SK-N-SH (cell line): Measurements from ENCODE around the gene ATP13A3. TPM values are rescaled to one million over a fixed set of nuclear protein-coding genes. Genes with fewer than 3 reads are reported as not detected.
A peak's percentile ranks its signal among the peaks of the same experiment; 100 is the strongest.

ENCODE experiments used
- CTCF ChIA-PET: fragments of 300-600, 350-600 bp; formaldehyde crosslinking; extraction: SDS; loops from one replicate; lab custom pipeline; 2021; lab: Yijun Ruan, JAX
- POLR2A ChIA-PET: fragments of 350-600 bp; sonication (Branson Sonifier 250); formaldehyde crosslinking; extraction: SDS; loops from one replicate; lab custom pipeline; 2020; ENCODE audit warnings: antibody characterized with exemption, inconsistent platforms; lab: Yijun Ruan, JAX
- DNase-seq: peaks from one replicate; pipeline ENCODE4 v3.0.0; 2012
- H2AFZ ChIP-seq: fragments of 200-600 bp; sonication (generic); 2 replicates; pipeline ENCODE4 v1.8.1; 2016; ENCODE audit warnings: antibody characterized with exemption, mild to moderate bottlenecking, low read depth
- H3F3A ChIP-seq: fragments of 200-600 bp; sonication (generic); replicated peaks from 2 replicates; pipeline ENCODE3; 2016; ENCODE audit warnings: antibody characterized with exemption, mild to moderate bottlenecking; ENCODE audit not compliant: insufficient read depth
- H3K27ac ChIP-seq, 2 experiments: fragments of 200-500 bp in 1 of 2; fragments of 200-600 bp in 1 of 2; sonication (Bioruptor generic) in 1 of 2; sonication (generic), shearing (Covaris generic) in 1 of 2; 2 replicates each; pipeline versions ENCODE4 v1.5.1 to v1.6.1; 2014 to 2016; ENCODE audit warnings: low read depth in 2 of 2, inconsistent platforms in 1 of 2, low read length in 1 of 2, mild to moderate bottlenecking in 1 of 2, mixed read lengths in 1 of 2
- H3K27me3 ChIP-seq: fragments of 200-600 bp; sonication (generic), shearing (Covaris generic); 2 replicates; pipeline ENCODE4 v1.6.1; 2016; ENCODE audit warnings: mixed run types; ENCODE audit not compliant: insufficient read depth
- H3K36me3 ChIP-seq, 2 experiments: fragments of 200-500 bp in 1 of 2; fragments of 200-600 bp in 1 of 2; sonication (Bioruptor generic) in 1 of 2; sonication (generic) in 1 of 2; replicated peaks in 1 of 2; 2 replicates each; pipeline versions ENCODE3 to v1.5.1; 2014 to 2016; ENCODE audit warnings: low read length in 1 of 2, mild to moderate bottlenecking in 1 of 2; ENCODE audit not compliant: insufficient read depth in 2 of 2, control insufficient read depth in 1 of 2
- H3K4me1 ChIP-seq, 2 experiments: fragments of 200-500 bp in 1 of 2; fragments of 200-600 bp in 1 of 2; sonication (Bioruptor generic) in 1 of 2; sonication (generic), shearing (Covaris generic) in 1 of 2; 2 replicates each; pipeline versions ENCODE4 v1.5.1 to v1.6.1; 2014 to 2016; ENCODE audit warnings: low read depth in 1 of 2, low read length in 1 of 2, mixed run types in 1 of 2; ENCODE audit not compliant: insufficient read depth in 2 of 2, control insufficient read depth in 1 of 2
- H3K4me2 ChIP-seq: fragments of 200-600 bp; sonication (generic), shearing (Covaris generic); 2 replicates; pipeline ENCODE4 v1.6.1; 2017; ENCODE audit warnings: mixed run types
- H3K4me3 ChIP-seq, 2 experiments: fragments of 200-500 bp in 1 of 2; fragments of 200-600 bp in 1 of 2; sonication (Bioruptor generic) in 1 of 2; sonication (generic), shearing (Covaris generic) in 1 of 2; 2 replicates each; pipeline versions ENCODE4 v1.5.1 to v1.8.1; 2014 to 2016; ENCODE audit warnings: low read depth in 2 of 2, inconsistent platforms in 1 of 2, low read length in 1 of 2, mild to moderate bottlenecking in 1 of 2, mixed read lengths in 1 of 2, moderate library complexity in 1 of 2
- H3K79me2 ChIP-seq: fragments of 200-600 bp; sonication (generic); 2 replicates; pipeline ENCODE4 v1.8.1; 2017; ENCODE audit warnings: mild to moderate bottlenecking; ENCODE audit not compliant: insufficient read depth
- H3K9ac ChIP-seq: fragments of 200-600 bp; sonication (generic); 2 replicates; pipeline ENCODE4 v1.6.1; 2017; ENCODE audit warnings: mixed run types
- H3K9me2 ChIP-seq: fragments of 200-600 bp; sonication (generic); 2 replicates; pipeline ENCODE4 v1.6.1; 2017; ENCODE audit warnings: mixed run types
- H3K9me3 ChIP-seq: fragments of 200-600 bp; sonication (generic); 2 replicates; pipeline ENCODE4 v1.6.1; 2017; ENCODE audit warnings: mixed run types, mild to moderate bottlenecking, moderate library complexity
- H4K20me1 ChIP-seq: fragments of 200-600 bp; sonication (generic); 2 replicates; pipeline ENCODE4 v1.6.1; 2017; ENCODE audit warnings: mild to moderate bottlenecking, mixed run types; ENCODE audit not compliant: insufficient read depth
- CHD2 ChIP-seq: fragments of 150-350 bp; IDR thresholded peaks from 2 replicates; pipeline ENCODE4 v1.6.1; 2018; ENCODE audit warnings: low read length; ENCODE audit not compliant: partially characterized antibody
- ELF1 ChIP-seq: IDR thresholded peaks from 2 replicates; pipeline ENCODE4 v1.4.0; 2012
- EP300 ChIP-seq, 2 experiments: IDR thresholded peaks; 2 replicates each; pipeline versions ENCODE4 v1.4.0 to v1.6.1; 2012; ENCODE audit warnings: borderline replicate concordance in 1 of 2, low read depth in 1 of 2, low read length in 1 of 2
- EZH2phosphoT487 ChIP-seq: fragments of 200-600 bp; sonication (generic); IDR thresholded peaks from 2 replicates; pipeline ENCODE4 v1.6.1; 2017; ENCODE audit warnings: low read depth, mixed run types, mild to moderate bottlenecking, antibody characterized with exemption, moderate library complexity, borderline replicate concordance
- FOSL2 ChIP-seq: IDR thresholded peaks from 2 replicates; pipeline ENCODE4 v1.4.0; 2012; ENCODE audit warnings: low read depth, mild to moderate bottlenecking, moderate library complexity, borderline replicate concordance
- GATA2 ChIP-seq: sonication (generic); formaldehyde crosslinking; IDR thresholded peaks from 2 replicates; pipeline ENCODE4 v1.5.0; 2020; ENCODE audit warnings: mild to moderate bottlenecking, missing genetic modification reagents
- MXI1 ChIP-seq: IDR thresholded peaks from 2 replicates; pipeline ENCODE4 v1.6.1; 2012; ENCODE audit warnings: mild to moderate bottlenecking, low read depth, low read length, improper control_type of control experiment
- NFIC ChIP-seq: IDR thresholded peaks from 2 replicates; pipeline ENCODE4 v1.4.0; 2012; ENCODE audit warnings: borderline replicate concordance
- NRF1 ChIP-seq: IDR thresholded peaks from 2 replicates; pipeline ENCODE4 v1.6.1; 2012; ENCODE audit warnings: low read depth, mild to moderate bottlenecking, low read length
- POLR2AphosphoS5 ChIP-seq: IDR thresholded peaks from 2 replicates; pipeline ENCODE4 v1.6.1; 2012; ENCODE audit warnings: low read depth, low read length
- RAD21 ChIP-seq: IDR thresholded peaks from 2 replicates; pipeline ENCODE4 v1.6.1; 2012; ENCODE audit warnings: mild to moderate bottlenecking, low read length
- RXRA ChIP-seq: IDR thresholded peaks from 2 replicates; pipeline ENCODE4 v1.4.0; 2012; ENCODE audit warnings: low read depth, mild to moderate bottlenecking, borderline replicate concordance
- SMC3 ChIP-seq: IDR thresholded peaks from 2 replicates; pipeline ENCODE4 v1.6.1; 2012; ENCODE audit warnings: low read depth, low read length, improper control_type of control experiment
- TAF1 ChIP-seq: IDR thresholded peaks from 2 replicates; pipeline ENCODE4 v1.6.1; 2012; ENCODE audit warnings: low read depth, mild to moderate bottlenecking, low read length, moderate library complexity, borderline replicate concordance
- YY1 ChIP-seq: IDR thresholded peaks from 2 replicates; pipeline ENCODE4 v1.4.0; 2012; ENCODE audit warnings: low read depth, mild to moderate bottlenecking
- WGBS: methylation state at CpG from one replicate; pipeline ENCODE4 v1.1.6; 2017; ENCODE audit warnings: low lambda C conversion rate; 5-methylcytosine and 5-hydroxymethylcytosine counted together
- polyA plus RNA-seq, 3 experiments: library from polyadenylated mRNA; depleted of rRNA; stranded (reverse); fragments of >200 nt; gene quantifications; 2 replicates each; pipeline ENCODE4 v1.2.3, GENCODE V29; 2012
- TF ChIP-seq, protein P1 (sequence below): fragments of 150-350 bp; IDR thresholded peaks from 2 replicates; pipeline ENCODE4 v1.6.1; 2017; ENCODE audit warnings: antibody characterized with exemption, low read length, low read depth, borderline replicate concordance
- TF ChIP-seq, protein P2 (sequence below): fragments of 200-600 bp; sonication (generic); IDR thresholded peaks from 2 replicates; pipeline ENCODE4 v1.6.1; 2017; ENCODE audit warnings: antibody characterized with exemption, mild to moderate bottlenecking, moderate library complexity
- TF ChIP-seq, protein P3 (sequence below): IDR thresholded peaks from 2 replicates; pipeline ENCODE4 v1.6.1; 2012; ENCODE audit warnings: mild to moderate bottlenecking, low read depth, low read length, moderate library complexity

Gene ATP13A3
- polyA plus RNA-seq, 1 of the 3 experiments (the other 2 are of a cell fraction) = 48.2 TPM

DNA sequence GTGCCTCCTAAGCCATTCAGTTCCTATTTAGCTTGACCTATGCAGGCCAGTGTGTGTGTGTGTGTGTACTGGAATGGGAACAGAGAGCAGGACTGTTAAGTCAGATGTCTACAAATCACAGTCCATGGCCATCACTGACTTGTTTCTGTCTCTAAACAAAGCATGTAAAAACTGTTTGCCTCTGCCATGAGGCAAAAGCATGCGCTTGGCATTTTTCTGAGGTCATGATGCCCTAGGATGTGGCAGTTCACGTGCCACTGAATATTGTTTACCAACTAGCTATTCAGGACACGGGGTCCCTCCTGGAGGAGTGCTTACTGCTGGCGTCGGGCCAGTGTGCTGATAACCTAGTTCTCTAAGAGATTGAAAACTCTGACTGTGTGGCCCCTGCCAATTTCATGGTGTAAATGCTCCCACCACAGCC, 8.2 kb upstream of the ATP13A3 start:
- Histone ChIP-seq H3K27ac (no peak overlapping the region), H3K27me3 (no peaks in the 10 kb centered on the region), H3K4me1 (peaks cover 0 to 17% of the 10 kb centered on the region in 2 experiments; a peak in 2 of 4 replicates), H3K4me3 (no peak overlapping the region), H3K9me3 (no peaks in the 10 kb centered on the region), H3K36me3 (no peaks in the 10 kb centered on the region), H3K4me2 (peak overlapping the region; percentile 57; the same call in 1 of the 2 replicates), H3K79me2 (no peaks in the 10 kb centered on the region), H3K9me2 (no peaks in the 10 kb centered on the region), H2AFZ (no peak overlapping the region), H3K9ac (no peak overlapping the region), H4K20me1 (no peaks in the 10 kb centered on the region), H3F3A (peaks cover 10% of the 10 kb centered on the region)
- ChIA-PET CTCF (no interaction called here), POLR2A (no interaction called here)
- 91% methylated on average over 5 of the region's 5 CpGs for WGBS
- DNase-seq = no peak
- TF ChIP-seq MXI1 = no peak
- no peak for TF ChIP-seq CHD2
- no peak for TF ChIP-seq YY1
- TF ChIP-seq NFIC = no peak
- TF ChIP-seq, protein P1, sequence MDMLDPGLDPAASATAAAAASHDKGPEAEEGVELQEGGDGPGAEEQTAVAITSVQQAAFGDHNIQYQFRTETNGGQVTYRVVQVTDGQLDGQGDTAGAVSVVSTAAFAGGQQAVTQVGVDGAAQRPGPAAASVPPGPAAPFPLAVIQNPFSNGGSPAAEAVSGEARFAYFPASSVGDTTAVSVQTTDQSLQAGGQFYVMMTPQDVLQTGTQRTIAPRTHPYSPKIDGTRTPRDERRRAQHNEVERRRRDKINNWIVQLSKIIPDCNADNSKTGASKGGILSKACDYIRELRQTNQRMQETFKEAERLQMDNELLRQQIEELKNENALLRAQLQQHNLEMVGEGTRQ = no peak
- TF ChIP-seq, protein P2, sequence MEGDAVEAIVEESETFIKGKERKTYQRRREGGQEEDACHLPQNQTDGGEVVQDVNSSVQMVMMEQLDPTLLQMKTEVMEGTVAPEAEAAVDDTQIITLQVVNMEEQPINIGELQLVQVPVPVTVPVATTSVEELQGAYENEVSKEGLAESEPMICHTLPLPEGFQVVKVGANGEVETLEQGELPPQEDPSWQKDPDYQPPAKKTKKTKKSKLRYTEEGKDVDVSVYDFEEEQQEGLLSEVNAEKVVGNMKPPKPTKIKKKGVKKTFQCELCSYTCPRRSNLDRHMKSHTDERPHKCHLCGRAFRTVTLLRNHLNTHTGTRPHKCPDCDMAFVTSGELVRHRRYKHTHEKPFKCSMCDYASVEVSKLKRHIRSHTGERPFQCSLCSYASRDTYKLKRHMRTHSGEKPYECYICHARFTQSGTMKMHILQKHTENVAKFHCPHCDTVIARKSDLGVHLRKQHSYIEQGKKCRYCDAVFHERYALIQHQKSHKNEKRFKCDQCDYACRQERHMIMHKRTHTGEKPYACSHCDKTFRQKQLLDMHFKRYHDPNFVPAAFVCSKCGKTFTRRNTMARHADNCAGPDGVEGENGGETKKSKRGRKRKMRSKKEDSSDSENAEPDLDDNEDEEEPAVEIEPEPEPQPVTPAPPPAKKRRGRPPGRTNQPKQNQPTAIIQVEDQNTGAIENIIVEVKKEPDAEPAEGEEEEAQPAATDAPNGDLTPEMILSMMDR = no peak
- TF ChIP-seq RXRA = no peak
- no peak for TF ChIP-seq ELF1
- TF ChIP-seq RAD21 = no peak
- TF ChIP-seq NRF1 = no peak
- no peak for TF ChIP-seq EZH2phosphoT487
- TF ChIP-seq POLR2AphosphoS5 = no peak
- TF ChIP-seq SMC3 = no peak
- TF ChIP-seq EP300 (IDR thresholded peaks at IDR 0.05; ENCODE audit: borderline replicate concordance in 1 of 2, low read depth in 1 of 2, low read length in 1 of 2) = no peak
- TF ChIP-seq GATA2 (CRISPR knock-in tag) = no peak
- no peak for TF ChIP-seq FOSL2
- no peak for TF ChIP-seq TAF1
- TF ChIP-seq, protein P3, sequence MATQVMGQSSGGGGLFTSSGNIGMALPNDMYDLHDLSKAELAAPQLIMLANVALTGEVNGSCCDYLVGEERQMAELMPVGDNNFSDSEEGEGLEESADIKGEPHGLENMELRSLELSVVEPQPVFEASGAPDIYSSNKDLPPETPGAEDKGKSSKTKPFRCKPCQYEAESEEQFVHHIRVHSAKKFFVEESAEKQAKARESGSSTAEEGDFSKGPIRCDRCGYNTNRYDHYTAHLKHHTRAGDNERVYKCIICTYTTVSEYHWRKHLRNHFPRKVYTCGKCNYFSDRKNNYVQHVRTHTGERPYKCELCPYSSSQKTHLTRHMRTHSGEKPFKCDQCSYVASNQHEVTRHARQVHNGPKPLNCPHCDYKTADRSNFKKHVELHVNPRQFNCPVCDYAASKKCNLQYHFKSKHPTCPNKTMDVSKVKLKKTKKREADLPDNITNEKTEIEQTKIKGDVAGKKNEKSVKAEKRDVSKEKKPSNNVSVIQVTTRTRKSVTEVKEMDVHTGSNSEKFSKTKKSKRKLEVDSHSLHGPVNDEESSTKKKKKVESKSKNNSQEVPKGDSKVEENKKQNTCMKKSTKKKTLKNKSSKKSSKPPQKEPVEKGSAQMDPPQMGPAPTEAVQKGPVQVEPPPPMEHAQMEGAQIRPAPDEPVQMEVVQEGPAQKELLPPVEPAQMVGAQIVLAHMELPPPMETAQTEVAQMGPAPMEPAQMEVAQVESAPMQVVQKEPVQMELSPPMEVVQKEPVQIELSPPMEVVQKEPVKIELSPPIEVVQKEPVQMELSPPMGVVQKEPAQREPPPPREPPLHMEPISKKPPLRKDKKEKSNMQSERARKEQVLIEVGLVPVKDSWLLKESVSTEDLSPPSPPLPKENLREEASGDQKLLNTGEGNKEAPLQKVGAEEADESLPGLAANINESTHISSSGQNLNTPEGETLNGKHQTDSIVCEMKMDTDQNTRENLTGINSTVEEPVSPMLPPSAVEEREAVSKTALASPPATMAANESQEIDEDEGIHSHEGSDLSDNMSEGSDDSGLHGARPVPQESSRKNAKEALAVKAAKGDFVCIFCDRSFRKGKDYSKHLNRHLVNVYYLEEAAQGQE = no peak
